NCI-H2171 treated with DMSO at 0.1 percent for 48 hours (cell line): ENCODE results near the gene GALNT11.
A peak's percentile ranks its signal among the peaks of the same experiment; 100 is the strongest.
"Not testable (repeated sequence)": the region's sequence is repeated elsewhere in the genome, so short reads cannot be mapped to it uniquely, and the experiment has no call there.

Source experiments
- DNase-seq: peaks from one replicate; lab custom pipeline; 2025; lab: John Stamatoyannopoulos, UW

GALNT11 gene

DNA sequence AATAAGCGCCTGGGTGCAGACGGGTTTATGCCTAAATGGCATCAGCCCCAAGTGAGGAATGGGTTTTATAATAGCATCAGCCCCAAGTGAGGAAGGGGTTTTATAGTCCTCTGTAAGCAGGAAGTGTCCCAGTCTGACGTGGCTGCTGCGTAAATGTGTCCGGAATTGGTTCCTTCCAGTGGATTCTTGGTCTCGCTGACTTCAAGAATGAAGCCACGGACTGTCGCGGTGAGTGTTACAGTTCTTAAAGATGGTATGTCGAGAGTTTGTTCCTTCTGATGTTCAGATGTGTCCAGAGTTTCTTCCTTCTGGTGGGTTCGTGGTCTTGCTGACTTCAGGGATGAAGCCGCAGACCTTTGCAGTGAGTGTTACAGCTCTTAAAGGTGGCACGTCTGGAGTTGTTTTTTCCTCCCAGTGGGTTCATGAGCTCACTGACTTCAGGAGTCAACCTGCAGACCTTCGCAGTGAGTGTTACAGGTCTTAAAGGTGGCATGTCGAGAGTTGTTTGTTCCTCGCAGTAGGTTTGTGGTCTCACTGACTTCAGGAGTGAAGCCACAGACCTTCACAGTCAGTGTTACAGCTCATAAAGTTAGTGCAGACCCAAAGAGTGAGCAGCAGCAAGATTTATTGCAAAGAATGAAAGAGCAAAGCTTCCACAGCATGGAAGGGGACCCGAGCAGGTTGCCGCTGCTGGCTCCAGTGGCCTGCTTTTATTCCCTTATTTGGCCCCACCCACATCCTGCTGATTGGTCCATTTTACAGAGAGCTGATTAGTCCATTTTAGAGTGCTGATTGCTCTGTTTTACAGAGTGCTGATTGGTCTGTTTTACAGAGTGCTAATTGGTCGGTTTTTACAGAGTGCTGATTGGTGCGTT, 2.3 kb downstream of the GALNT11 start:
- DNase-seq, result not testable (repeated sequence)

DNA sequence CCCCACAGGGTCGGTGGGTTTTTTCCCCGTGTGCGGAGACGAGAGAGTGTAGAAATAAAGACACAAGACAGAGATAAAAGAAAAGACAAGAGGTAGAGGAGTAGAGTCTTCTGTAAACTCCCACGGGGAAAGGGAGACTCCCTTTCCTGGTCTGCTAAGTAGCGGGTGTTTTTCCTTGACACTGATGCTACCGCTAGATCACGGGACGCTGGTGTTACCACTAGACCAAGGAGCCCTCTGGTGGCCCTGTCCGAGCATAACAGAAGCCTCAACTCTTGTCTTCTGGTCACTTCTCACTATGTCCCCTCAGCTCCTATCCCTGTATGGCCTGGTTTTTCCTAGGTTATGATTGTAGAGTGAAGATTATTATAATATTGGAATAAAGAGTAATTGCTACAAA, 4.6 kb downstream of the GALNT11 start:
- DNase-seq, result peak; percentile 10

DNA sequence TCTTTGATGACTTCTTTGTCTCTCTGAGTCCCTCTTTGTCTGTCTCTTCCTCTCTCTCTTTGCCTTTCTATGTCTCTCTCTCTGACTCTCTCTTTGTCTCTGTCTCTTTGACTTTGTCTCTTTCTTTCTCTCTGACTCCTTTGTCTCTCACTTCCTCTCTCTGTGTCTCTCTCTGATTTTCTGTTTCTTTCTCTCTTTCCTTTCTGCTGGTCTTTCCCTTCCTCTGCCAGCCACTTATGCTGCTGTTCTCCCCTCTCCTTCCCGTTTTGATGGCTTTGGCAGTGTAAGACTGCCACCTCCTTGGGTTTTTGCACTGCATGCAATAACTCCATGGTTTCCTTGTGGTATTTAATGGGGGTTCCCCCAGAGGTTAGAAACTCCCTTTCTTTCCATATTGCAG, 5.2 kb downstream of the GALNT11 start:
- not testable (repeated sequence) for DNase-seq

DNA sequence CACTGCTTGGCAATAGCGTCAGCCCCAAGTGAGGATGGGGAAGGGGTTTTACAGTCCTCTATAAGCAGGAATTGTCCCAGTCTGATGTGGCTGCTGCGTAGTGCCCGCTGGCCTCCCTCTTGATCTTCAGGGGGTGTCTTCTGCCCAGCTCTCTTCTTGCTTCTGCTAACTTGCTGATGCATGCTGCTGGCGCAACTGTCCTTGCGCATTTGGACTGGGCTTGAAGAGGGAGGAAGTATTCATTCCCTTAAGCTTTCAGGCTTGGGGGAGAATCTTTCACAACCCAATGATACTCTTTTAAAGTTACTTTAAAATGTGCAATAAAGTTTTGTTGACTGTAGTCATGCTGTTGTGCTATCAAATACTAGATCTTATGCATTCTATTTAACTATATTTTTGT, 10.3 kb downstream of the GALNT11 start:
- no peak for DNase-seq

DNA sequence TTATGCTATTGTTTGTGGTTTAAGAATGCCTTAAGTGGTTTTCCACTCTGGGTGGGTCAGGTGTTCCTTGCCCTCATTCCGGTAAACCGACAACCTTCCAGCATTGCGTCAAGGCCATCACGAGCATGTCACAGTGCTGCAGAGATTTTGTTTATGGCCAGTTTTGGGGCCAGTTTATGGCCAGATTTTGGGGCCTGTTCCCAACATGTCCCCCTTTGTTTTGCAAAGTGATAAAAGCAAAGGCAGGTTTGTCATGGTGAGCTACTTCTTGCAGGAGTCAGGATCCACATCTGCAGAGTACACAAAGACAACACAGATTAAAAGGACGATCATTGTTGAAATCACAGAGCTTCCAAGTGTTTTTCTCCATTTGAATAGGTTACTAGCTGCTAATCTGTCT, 12.9 kb downstream of the GALNT11 start:
- not testable (repeated sequence) for DNase-seq

DNA sequence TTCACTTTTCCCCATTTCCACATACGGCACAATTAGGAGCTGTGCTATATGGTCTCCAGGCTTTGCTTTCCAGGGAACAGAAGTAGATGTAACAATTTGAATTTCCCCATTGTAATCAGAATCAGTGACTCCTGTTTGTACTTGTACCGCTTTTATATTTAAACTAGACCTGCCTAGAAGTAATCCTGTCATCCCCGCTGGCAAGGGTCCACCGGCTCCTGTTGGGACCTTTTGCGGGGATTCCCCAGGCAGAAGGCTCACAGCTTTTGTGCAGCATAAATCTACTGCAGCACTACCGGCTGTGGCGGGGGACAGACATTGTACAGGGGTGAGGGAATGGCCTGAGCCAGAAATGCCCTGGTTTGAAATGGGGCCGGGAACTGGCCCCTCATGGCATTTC, 17.6 kb downstream of the GALNT11 start:
- not testable (repeated sequence) for DNase-seq

DNA sequence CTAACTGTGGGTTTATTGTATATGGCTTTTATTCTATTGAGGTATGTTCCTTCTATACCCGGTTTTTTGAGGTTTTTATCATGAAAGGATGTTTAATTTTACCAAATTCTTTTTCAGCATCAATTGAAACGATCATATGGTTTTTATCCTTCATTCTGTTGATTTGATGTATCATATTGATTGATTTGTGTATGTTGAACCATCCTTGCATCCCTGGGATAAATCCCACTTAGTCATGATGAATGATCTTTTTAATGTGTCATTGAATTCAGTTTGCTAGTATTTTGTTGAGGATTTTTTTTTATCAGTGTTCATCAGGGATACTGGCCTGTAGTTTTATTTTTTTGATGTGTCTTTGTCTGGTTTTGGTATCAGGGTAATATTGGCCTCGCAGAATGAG, 19.4 kb downstream of the GALNT11 start:
- DNase-seq, result not testable (repeated sequence)

GRCh38 chr7:152046531-152046930, 21.1 kb downstream of the GALNT11 start:
- no peak for DNase-seq

- no peak for DNase-seq
Observed at GRCh38 chr7:152048051-152048450, 22.6 kb downstream of the GALNT11 start.

- DNase-seq, result no peak
Observed at GRCh38 chr7:152050547-152050971, 25.1 kb downstream of the GALNT11 start.

DNA sequence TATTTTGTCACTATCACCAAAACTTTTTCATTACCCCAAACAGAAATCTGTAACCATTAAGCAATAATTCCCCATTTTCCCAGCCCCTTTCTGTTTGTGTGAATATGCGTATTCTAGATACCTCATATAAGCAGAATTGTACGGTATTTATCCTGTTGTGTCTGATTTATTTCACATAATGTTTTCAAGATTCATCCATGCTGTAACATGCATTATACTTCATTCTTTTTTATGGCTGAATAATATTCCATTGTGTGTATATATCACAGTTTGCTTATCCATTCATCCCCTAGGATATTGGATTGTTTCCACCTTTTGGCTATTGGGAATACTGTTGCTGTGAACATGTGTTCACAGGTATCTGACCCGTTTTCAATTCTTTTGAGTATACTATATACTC, 26.5 kb downstream of the GALNT11 start:
- no peak for DNase-seq

DNA sequence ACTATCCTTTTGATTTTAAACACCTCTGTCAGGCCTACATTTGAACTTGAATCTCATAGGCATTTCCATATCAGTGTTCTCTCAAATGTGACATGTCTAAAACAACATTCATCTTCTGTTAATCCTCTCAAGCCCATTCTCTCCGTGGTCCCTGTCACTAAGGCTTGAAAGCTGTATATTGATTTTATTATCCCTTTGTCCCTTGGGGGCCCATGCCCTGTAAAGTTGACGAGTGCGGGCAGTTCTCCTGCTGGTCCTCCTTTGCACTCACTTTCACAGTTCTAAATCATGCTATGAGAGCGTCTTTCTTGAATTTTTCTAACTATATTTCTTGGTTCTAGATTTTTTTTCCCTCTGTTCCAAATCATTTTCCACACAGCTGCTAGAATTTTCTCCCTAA, 27.3 kb downstream of the GALNT11 start:
- DNase-seq, result no peak

DNA sequence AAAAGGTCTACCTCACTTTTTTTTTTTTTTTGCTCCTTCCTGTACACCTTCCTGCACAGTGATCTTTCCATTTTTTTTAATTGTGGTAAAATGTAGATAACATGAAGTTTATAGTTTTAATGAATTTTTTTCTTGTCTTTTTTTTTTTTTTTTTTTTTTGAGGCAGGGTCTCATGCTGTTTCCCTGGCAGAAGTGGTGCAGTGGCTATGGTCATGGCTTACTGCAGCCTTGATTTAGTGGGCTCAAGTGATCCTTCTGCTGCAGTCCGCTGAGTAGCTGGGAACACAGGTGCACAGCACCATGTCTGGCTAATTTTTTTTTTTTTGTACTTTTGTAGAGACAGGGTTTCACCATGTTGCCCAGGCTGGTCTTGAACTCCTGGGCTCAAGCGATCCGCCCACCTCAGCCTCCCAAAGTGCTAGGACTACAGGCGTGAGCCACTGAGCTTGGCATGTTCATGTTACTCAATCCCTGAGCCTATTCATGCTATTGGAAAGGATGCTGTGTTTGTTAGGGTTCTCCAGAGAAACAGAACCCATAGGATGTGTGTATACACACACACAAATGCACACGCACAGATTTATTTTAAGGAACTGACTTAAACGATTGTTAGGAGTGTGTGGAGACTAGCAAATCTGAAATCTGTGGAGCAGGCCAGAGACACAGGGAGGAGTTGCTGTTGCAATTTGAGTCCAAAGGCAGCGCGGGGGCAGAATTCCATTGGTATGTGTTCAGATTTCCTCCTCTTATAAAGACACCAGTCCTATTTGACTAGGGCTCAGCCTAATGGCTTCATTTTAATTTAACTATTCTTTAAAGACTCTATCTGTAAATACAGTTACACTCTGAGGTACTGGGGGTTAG, 29.1 kb downstream of the GALNT11 start:
- DNase-seq, result no peak

DNA sequence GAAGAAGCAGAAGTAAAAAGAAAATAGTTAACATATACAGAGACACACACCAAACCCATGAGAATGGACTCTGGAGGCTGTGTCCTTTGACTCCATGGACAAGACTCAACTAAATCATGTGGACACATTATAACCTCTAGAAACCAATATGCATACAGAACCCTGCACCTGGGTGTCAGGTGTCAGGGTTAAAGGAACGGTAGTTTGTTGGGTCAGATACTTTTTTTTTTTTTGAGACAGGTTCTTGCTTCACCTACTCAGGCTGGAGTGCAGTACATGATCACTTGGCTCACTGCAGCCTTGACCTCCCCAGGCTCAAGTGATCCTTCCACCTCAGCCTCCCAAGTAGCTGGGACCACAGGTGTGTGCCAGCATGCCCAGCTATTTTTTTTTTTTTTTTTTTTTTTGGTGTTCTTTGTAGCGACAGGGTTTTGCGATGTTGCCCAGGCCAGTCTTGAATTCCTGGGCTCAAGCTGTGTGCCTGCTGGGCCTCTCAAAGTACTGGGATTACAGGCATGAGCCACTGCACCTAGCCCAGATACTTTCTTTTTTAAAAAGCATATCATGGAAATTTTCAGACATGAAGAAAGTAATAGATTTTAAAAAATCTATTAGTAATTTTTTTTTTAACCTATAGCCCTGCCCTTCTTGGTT, 31.3 kb downstream of the GALNT11 start:
- DNase-seq, result no peak

DNA sequence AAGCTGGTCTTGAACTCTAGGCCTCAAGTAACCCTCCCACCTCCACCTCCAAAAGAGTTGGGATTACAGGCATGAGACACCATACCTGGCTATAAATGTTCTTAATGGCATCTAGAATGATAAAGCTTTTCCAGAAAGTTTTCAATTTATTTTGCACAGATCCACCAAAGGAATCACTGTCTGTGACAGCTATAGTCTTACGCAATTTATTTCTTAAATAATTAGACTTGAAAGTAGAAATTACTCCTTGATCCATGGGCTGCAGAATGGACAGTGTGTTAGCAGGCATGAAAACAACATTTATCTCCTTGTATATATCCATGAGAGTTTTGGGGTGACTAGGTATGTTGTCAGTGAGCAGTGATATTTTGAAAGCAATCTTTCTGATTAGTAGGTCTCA, 33.8 kb downstream of the GALNT11 start:
- DNase-seq, result no peak

- not testable (repeated sequence) for DNase-seq
Observed at GRCh38 chr7:152061086-152061485, 35.6 kb downstream of the GALNT11 start.

DNA sequence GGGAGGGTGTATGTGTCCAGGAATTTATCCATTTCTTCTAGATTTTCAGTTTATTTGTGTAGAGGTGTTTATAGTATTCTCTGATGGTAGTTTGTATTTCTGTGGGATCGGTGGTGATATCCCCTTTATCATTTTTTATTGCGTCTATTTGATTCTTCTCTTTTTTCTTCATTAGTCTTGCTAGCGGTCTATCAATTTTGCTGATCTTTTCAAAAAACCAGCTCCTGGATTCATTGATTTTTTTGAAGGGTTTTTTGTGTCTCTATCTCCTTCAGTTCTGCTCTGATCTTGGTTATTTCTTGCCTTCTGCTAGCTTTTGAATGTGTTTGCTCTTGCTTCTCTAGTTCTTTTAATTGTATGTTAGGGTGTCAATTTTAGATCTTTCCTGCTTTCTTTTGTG, 37.7 kb downstream of the GALNT11 start:
- DNase-seq, result not testable (repeated sequence)

DNA sequence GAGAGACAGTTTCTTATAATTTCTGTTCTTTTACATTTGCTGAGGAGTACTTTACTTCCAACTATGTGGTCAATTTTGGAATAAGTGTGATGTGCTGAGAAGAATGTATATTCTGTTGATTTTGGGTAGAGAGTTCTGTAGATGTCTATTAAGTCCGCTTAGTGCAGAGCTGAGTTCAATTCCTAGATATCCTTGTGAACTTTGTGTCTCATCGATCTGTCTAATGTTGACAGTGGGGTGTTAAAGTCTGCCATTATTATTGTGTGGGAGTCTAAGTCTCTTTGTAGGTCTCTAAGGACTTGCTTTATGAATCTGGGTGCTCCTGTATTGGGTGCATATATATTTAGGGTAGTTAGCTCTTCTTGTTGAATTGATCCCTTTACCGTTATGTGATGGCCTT, 38.3 kb downstream of the GALNT11 start:
- not testable (repeated sequence) for DNase-seq

DNA sequence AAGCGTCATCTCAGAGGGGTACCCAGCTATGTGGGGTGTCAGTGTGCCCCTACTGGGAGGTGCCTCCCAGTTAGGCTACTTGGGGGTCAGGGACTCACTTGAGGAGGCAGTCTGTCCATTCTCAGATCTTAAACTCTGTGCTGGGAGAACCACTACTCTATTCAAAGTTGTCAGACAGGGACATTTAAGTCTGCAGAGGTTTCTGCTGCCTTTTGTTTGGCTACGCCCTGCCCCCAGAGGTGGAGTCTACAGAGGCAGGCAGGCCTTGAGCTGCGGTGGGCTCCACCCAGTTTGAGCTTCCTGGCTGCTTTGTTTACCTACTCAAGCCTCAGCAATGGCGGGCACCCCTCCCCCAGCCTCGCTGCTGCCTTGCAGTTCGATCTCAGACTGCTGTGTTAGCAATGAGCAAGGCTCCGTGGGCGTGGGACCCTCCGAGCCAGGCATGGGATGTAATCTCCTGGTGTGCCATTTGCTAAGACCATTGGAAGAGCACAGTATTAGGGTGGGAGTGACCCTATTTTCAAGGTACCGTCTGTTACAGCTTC, 40.4 kb downstream of the GALNT11 start:
- not testable (repeated sequence) for DNase-seq

GRCh38 chr7:152072421-152072820, 46.9 kb downstream of the GALNT11 start:
- no peak for DNase-seq

GRCh38 chr7:152073352-152073751, 47.9 kb downstream of the GALNT11 start:
- DNase-seq, result no peak

DNA sequence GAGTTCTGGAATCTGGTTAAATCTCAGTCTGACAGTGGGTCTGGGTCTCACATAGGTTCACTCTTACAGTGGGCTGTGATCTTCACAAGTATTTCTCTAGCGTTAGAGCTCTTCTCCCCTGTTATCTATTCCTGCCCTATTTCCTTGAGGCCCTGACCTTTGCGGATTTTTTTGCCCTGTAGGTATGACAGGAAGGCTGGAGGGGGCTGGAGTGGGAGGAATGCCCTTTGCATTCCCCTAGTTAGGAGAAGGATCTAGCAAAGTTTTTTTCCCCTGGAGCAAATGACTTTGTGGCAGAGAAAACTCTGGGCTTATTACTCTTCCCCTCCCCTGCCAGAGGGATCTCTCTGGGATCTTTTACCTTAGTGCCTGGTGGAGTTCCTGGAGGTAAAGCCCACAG, 49.2 kb downstream of the GALNT11 start:
- DNase-seq, result no peak
